Measurements from ENCODE around the gene ABLIM2. TPM values are rescaled to one million over a fixed set of nuclear protein-coding genes. Genes with fewer than 3 reads are reported as not detected.
"Not testable (repeated sequence)": the region's sequence is repeated elsewhere in the genome, so short reads cannot be mapped to it uniquely, and the experiment has no call there.

ABLIM2 gene
- total RNA-seq, 2 donors from 2014 or later = 0.24 to 0.25 TPM

DNA sequence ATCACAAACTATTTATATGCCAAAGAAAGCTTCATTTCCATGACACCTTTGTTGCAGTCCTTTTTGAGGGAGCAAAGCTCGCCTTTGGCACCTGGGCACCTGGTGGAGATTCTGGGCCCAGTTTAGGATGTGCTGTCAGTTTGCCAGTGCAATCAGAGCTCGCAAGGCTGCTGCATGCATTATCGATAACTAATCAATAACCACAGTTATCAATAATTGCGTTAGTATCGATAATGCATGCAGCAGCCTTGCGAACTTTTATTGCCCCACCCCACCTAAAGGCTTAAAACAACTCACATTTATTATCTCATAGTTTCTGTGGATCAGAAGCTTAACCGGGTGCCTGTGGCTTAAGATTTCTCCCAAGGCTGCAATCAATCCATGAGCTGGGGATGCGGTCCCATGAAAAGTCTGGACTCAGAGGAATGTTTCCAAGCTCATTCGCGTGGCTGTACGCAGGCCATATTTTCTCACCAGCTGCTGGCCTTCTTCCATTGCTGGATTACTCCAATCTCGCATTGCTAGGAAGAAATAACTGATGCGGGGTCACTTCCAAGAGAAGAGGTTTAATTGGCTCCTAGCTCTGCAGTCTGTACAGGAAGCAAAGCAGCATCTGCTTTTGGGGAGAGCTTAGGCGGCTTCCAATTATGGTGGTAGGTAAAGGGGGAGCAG, 212.8 kb downstream of the ABLIM2 start:
- Mint-ChIP-seq H3K27me3 (peaks cover 12 to 28% of the 10 kb centered on the region in 2 donors), H3K36me3 (no peaks in the 10 kb centered on the region), H3K4me3 (no peak overlapping the region), H3K9me3 (no peaks in the 10 kb centered on the region), H3K27ac (no peak overlapping the region), H3K4me1 (ENCODE audit: low read depth in 2 of 2) (peaks cover 13 to 17% of the 10 kb centered on the region in 2 donors)
- DNase-seq (ENCODE audit: low spot score) (no peak), ATAC-seq (no peak)

- no peak overlapping the region for H3K4me3 Mint-ChIP-seq
- peaks cover 10 to 20% of the 10 kb centered on the region in 2 donors for H3K27me3 Mint-ChIP-seq
- no peak overlapping the region for H3K27ac Mint-ChIP-seq
- no peaks in the 10 kb centered on the region for H3K36me3 Mint-ChIP-seq
- DNase-seq (ENCODE audit: low spot score) (no peak), ATAC-seq (no peak)
- H3K9me3 Mint-ChIP-seq = no peaks in the 10 kb centered on the region
- peaks cover 13 to 17% of the 10 kb centered on the region in 2 donors for H3K4me1 Mint-ChIP-seq (ENCODE audit: low read depth in 2 of 2)
These were observed 213.9 kb downstream of the ABLIM2 start for GRCh38 chr4:7944599-7945220.

DNA sequence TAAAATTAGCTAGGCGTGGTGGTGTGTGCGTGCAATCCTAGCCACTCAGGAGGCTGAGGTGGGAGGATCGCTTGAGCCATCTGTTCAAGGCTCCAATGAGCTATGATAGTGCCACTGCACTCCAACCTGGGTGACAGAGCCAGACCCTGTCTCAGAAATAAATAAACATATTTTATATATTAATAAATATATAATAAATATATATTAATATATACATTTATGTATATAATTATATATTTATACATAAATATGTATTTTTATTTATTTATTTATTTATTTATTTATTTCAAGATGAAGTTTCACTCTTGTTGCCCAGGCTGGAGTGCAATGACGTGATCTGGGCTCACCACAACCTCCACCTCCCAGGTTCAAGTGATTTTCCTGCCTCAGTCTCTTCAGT, 214.9 kb downstream of the ABLIM2 start:
- not testable (repeated sequence) for H3K9me3 Mint-ChIP-seq; H3K4me3 Mint-ChIP-seq; H3K27ac Mint-ChIP-seq; ATAC-seq; H3K36me3 Mint-ChIP-seq; DNase-seq (ENCODE audit: low spot score)
- H3K27me3 Mint-ChIP-seq = peaks cover 0 to 11% of the 10 kb centered on the region in 2 donors
- H3K4me1 Mint-ChIP-seq (ENCODE audit: low read depth in 2 of 2) = peaks cover 6 to 10% of the 10 kb centered on the region in 2 donors

- Mint-ChIP-seq H3K9me3 (no peaks in the 10 kb centered on the region), H3K27me3 (peaks cover 0 to 11% of the 10 kb centered on the region in 2 donors), H3K36me3 (no peaks in the 10 kb centered on the region), H3K27ac (no peak overlapping the region), H3K4me3 (no peak overlapping the region), H3K4me1 (ENCODE audit: low read depth in 2 of 2) (peaks cover 4 to 11% of the 10 kb centered on the region in 2 donors)
- DNase-seq (ENCODE audit: low spot score) (no peak), ATAC-seq (no peak)
These were observed 215.4 kb downstream of the ABLIM2 start for GRCh38 chr4:7943211-7943610.

DNA sequence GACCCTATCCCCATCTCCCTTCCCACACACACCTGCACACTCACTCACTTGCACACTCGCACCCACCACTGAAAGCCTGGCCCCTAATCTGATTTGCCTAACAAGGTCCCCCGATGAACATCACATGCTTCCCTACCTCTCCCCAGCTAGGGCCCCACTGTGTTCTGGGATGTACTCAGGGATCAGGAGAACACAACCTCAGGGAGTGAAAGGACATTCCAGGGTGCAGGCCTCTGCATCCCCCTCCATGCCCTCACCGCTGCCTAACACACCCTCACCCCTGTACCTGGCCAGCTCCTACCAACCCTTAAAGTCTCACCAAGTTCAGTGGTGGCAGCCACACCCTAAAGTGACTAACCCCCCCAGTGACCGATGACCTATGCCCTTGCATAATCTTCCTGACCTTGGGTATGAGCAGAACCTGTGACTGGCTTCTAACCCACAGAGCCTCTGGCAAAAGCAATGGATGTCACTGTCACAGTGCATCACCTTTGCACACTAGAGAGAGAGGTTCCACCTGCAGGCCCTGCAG, 216.6 kb downstream of the ABLIM2 start:
- Mint-ChIP-seq H3K4me3 (no peak overlapping the region), H3K36me3 (no peaks in the 10 kb centered on the region), H3K9me3 (no peaks in the 10 kb centered on the region), H3K27me3 (peaks cover 0 to 16% of the 10 kb centered on the region in 2 donors), H3K4me1 (ENCODE audit: low read depth in 2 of 2) (peaks cover 5 to 12% of the 10 kb centered on the region in 2 donors), H3K27ac (no peak overlapping the region)
- DNase-seq (ENCODE audit: low spot score) = no peak
- no peak for ATAC-seq

DNA sequence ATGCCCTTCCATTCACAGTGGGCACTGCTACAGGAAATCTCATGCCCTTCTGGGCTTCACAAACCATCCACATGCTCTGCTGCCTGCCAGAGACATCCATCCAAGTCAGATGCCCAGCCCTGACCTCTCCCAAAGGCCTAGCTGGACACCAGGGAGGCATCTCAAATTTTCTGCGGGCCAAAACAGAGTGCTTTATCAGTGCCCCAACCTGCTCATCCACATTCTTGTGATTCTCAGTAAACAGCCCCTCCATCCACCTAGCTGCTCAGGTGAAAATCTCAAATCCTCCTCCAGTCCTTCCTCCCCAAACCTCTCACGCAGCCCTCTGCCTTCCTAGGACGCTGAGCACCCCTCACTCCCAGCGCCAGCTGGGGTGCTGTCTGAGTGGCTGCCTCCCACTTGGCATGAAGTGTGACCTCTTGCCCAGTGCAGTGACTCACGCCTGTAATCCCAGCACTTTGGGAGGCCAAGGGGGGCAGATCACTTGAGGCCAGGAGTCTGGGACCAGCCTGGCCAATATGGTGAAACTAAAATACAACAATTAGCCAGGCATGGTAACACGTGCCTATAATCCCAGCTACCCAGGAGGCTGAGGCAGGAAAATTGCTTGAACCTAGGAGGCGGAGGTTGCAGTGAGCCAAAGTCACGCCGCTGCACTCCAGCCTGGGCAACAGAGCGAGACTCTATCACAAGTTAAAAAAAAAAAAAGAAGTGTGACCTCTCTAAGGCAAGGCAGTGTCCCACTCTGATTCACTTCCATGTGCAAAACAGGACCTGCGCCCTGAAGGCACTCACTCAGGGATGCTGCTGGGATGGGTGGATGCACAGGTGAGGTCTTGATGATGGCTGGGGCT, 217.3 kb downstream of the ABLIM2 start:
- DNase-seq (ENCODE audit: low spot score) (no peak), ATAC-seq (no peak)
- Mint-ChIP-seq H3K4me1 (ENCODE audit: low read depth in 2 of 2) (peaks cover 5 to 12% of the 10 kb centered on the region in 2 donors), H3K36me3 (no peaks in the 10 kb centered on the region), H3K4me3 (peak overlapping the region; percentile 32), H3K27ac (peak overlapping the region in 1 of 2 donors; percentile 63), H3K9me3 (no peaks in the 10 kb centered on the region), H3K27me3 (peaks cover 0 to 20% of the 10 kb centered on the region in 2 donors)

DNA sequence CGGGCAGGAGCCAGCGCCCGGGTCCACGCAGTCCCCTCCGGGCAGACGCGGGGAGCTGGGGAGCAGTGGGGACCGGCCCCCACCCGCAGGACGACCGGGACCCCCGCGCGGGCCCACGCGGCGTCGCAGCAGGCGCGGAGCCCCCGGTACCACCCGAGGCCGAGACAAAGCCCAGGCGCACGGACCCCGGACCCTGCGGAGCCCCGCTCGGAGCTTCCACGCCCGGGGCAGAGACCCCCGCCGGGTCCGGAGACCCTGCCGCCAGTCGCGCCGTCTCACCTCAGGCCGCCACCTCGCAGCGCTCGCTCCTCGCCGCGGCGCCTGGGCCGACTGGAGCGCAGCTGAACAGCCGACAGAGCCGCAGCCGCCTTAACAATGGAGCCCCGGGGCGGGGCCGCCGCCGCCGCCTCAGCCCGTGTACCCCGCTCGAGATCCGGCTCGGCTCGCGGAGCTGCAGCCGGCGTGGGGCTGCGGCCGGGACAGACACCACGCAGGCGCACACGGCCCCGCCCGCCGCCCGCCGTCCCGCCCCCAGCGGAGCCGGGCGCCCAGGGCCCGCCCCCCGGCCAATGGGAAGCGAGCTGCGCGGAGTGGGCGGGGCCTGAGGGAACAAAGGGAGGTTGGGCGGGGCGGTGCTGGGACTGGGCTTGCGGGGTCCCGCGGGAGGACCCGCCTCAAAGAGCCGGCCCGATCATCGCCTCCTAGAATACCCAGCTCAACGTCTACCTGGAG, 219.1 kb downstream of the ABLIM2 start, which contains the start of gene AFAP1:
TSS of gene AFAP1 (minus strand) at position 485 of the 732 bp plus-strand sequence. CDS start 67,783 bp downstream, outside the sequence.
- peak; percentile 97 to 99 for ATAC-seq
- no peak within 1 kb of the TSS for H3K27ac Mint-ChIP-seq
- peaks cover 5 to 12% of the 10 kb centered on the region in 2 donors for H3K4me1 Mint-ChIP-seq (ENCODE audit: low read depth in 2 of 2)
- no peaks in the 10 kb centered on the region for H3K36me3 Mint-ChIP-seq
- peak within 1 kb of the TSS; percentile 32 for H3K4me3 Mint-ChIP-seq
- DNase-seq (ENCODE audit: low spot score) = peak; percentile 87
- H3K27me3 Mint-ChIP-seq = peaks cover 0 to 19% of the 10 kb centered on the region in 2 donors
- no peaks in the 10 kb centered on the region for H3K9me3 Mint-ChIP-seq

- H3K4me1 Mint-ChIP-seq (ENCODE audit: low read depth in 2 of 2) = peaks cover 5 to 12% of the 10 kb centered on the region in 2 donors
These were observed 219.8 kb downstream of the ABLIM2 start for GRCh38 chr4:7938609-7939376.

DNA sequence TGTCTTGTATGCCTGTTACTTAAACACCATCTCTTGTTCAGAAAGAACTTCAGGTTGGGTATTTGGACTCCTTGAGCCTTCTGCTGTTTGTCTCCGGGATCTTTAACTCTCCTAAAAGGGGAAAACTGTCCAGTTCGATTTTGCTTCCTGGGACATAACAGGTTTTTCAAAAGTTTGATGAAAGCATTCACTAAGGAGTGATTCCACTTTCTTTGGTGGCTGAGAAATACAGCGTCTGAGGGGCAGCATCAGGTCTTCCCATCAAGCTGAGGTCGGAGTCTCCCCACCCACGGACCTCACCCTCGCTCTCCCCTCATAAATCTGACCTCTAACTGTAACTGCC, 220.4 kb downstream of the ABLIM2 start:
- Mint-ChIP-seq H3K27ac (no peak overlapping the region), H3K9me3 (no peaks in the 10 kb centered on the region), H3K27me3 (peaks cover 0 to 19% of the 10 kb centered on the region in 2 donors), H3K4me3 (peak overlapping the region; percentile 75), H3K36me3 (no peaks in the 10 kb centered on the region), H3K4me1 (ENCODE audit: low read depth in 2 of 2) (peaks cover 5 to 12% of the 10 kb centered on the region in 2 donors)
- ATAC-seq = no peak
- DNase-seq (ENCODE audit: low spot score) = no peak

More at GRCh38 chr4:7938609-7939376, 219.8 kb downstream of the ABLIM2 start:
- Mint-ChIP-seq H3K27ac (no peak overlapping the region), H3K4me3 (peak overlapping the region; percentile 75), H3K36me3 (no peaks in the 10 kb centered on the region), H3K27me3 (peaks cover 0 to 19% of the 10 kb centered on the region in 2 donors), H3K9me3 (no peaks in the 10 kb centered on the region)
- ATAC-seq (no peak), DNase-seq (ENCODE audit: low spot score) (no peak)

- Mint-ChIP-seq H3K4me1 (ENCODE audit: low read depth in 2 of 2) (peaks cover 5 to 12% of the 10 kb centered on the region in 2 donors), H3K27me3 (peaks cover 0 to 16% of the 10 kb centered on the region in 2 donors), H3K4me3 (no peak overlapping the region), H3K36me3 (no peaks in the 10 kb centered on the region), H3K9me3 (no peaks in the 10 kb centered on the region), H3K27ac (no peak overlapping the region)
- ATAC-seq (no peak), DNase-seq (ENCODE audit: low spot score) (no peak)
These were observed 221.6 kb downstream of the ABLIM2 start for GRCh38 chr4:7937006-7937405.

DNA sequence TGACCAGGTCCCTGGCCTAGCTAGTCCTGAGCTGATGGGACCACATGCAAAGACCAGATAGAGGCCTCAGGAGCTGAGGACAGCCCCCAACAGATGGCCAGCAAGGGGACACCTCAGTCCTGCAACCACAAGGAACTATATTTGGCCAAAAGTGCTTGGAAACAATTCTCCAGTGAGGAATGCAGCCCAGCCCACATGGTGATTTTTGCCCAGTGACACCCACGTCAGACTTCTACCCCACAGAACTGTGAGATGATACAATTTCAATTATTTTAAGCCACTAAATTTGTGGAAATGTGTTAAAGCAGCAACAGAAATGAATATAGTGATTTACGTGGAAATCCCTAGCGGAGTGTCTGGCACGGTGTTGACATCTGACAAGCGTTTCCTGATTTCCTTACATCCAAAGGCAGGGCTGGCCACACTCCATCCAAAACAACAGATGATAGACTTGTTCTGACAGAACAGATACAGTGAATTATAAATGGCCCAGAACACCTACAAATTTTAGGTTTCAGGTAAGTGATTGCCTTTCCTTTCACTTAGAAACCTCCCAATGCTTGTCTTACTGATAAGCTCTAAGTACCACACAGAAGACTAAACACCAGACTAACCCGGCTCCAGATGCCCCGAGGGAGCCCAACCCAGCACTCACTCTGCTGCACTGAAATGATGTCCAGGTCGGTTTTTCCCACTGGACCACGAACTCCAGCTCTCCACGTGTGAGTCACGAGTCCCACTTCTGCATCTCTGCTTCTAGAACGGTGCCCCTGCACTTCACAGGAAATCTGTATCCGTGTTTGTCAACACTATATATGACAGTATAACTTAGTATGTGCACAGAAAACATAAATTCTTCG, 224.7 kb downstream of the ABLIM2 start:
- Mint-ChIP-seq H3K4me1 (ENCODE audit: low read depth in 2 of 2) (peaks cover 5 to 9% of the 10 kb centered on the region in 2 donors), H3K4me3 (no peak overlapping the region), H3K36me3 (no peaks in the 10 kb centered on the region), H3K9me3 (no peaks in the 10 kb centered on the region), H3K27ac (no peak overlapping the region), H3K27me3 (peaks cover 0 to 16% of the 10 kb centered on the region in 2 donors)
- DNase-seq (ENCODE audit: low spot score) (no peak), ATAC-seq (no peak)

DNA sequence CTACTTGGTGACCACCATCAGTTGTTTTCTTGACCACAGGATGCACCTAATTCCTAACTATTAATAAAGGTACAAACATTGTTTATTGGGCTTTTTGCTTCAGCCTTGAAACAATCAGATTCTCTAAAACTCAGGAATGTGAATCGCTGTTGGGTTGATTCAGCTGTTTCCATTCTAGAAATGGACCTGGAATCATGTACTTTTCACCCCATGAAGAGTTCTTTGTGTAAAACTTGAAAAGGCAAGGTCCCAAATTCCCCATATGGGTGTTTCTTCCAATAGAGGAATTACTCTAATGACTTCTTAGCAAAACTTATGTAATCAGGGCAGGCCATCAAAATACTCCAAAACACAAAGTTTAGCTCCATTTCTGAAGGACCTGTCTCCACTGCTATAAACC, 226.3 kb downstream of the ABLIM2 start:
- Mint-ChIP-seq H3K27ac (no peak overlapping the region), H3K4me1 (ENCODE audit: low read depth in 2 of 2) (peaks cover 0 to 2% of the 10 kb centered on the region in 2 donors), H3K4me3 (no peak overlapping the region), H3K27me3 (peaks cover 0 to 10% of the 10 kb centered on the region in 2 donors), H3K9me3 (no peaks in the 10 kb centered on the region), H3K36me3 (no peaks in the 10 kb centered on the region)
- no peak for DNase-seq (ENCODE audit: low spot score)
- ATAC-seq = no peak
